Activated CD8-positive, alpha-beta T cell treated with anti-CD3 and anti-CD28 coated beads, Interleukin-2, amount 10 ng/mL, durations not matched to agents 7 days and 5 days (primary cell): ENCODE results near the gene PADI3. TPM values are rescaled to one million over a fixed set of nuclear protein-coding genes. Genes with fewer than 3 reads are reported as not detected.

Experiments
- ATAC-seq: fragments of 150-1000 bp; cut with Tn5 transposase; one replicate; pipeline ENCODE4 v1.10.0; 2021; ENCODE audit warnings: moderate library complexity
- CTCF ChIA-PET: fragments of 350-600 bp; sonication (Branson Sonifier 250); formaldehyde crosslinking; loops from one replicate; lab custom pipeline; 2021; ENCODE audit warnings: antibody characterized with exemption; lab: Charles Lee
- POLR2A ChIA-PET: fragments of 350-600 bp; sonication (Branson Sonifier 250); formaldehyde crosslinking; loops from one replicate; lab custom pipeline; 2021; ENCODE audit warnings: antibody characterized with exemption; lab: Charles Lee
- DNase-seq: peaks from one replicate; pipeline ENCODE4 v3.0.0-alpha.2; 2020
- H3K27ac Mint-ChIP-seq: one replicate; pipeline ENCODE4 v1.8.0; 2021; ENCODE audit warnings: mild to moderate bottlenecking, mixed read lengths
- H3K27me3 Mint-ChIP-seq: one replicate; pipeline ENCODE4 v1.8.0; 2021; ENCODE audit warnings: low read depth, mixed read lengths
- H3K36me3 Mint-ChIP-seq: one replicate; pipeline ENCODE4 v1.8.0; 2021; ENCODE audit warnings: low read depth, mixed read lengths
- H3K4me1 Mint-ChIP-seq: one replicate; pipeline ENCODE4 v1.8.0; 2021; ENCODE audit warnings: low read depth, mixed read lengths
- H3K4me3 Mint-ChIP-seq: one replicate; pipeline ENCODE4 v1.8.0; 2021; ENCODE audit warnings: mild to moderate bottlenecking, mixed read lengths
- H3K9me3 Mint-ChIP-seq: one replicate; pipeline ENCODE4 v1.8.0; 2022; ENCODE audit warnings: mixed read lengths; ENCODE audit not compliant: insufficient read depth
- total RNA-seq, 2 experiments: library from RNA; stranded (reverse); gene quantifications; one replicate each; pipeline ENCODE4 v1.2.3, GENCODE V29; 2021

The PADI3 gene, protein sequence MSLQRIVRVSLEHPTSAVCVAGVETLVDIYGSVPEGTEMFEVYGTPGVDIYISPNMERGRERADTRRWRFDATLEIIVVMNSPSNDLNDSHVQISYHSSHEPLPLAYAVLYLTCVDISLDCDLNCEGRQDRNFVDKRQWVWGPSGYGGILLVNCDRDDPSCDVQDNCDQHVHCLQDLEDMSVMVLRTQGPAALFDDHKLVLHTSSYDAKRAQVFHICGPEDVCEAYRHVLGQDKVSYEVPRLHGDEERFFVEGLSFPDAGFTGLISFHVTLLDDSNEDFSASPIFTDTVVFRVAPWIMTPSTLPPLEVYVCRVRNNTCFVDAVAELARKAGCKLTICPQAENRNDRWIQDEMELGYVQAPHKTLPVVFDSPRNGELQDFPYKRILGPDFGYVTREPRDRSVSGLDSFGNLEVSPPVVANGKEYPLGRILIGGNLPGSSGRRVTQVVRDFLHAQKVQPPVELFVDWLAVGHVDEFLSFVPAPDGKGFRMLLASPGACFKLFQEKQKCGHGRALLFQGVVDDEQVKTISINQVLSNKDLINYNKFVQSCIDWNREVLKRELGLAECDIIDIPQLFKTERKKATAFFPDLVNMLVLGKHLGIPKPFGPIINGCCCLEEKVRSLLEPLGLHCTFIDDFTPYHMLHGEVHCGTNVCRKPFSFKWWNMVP
- total RNA-seq: not detected

GRCh38 chr1:17248781-17249180, at the start of gene PADI3:
TSS of gene PADI3 (plus strand) at chr1:17249098. CDS start at chr1:17249138, 40 bp downstream.
- ChIA-PET CTCF (interaction anchor here (1.7 kb wide), 1 partner anchor 11 kb away, joined by 6 read pairs; no protein-coding TSS in a partner anchor), POLR2A (no interaction called here)
- no peak for ATAC-seq
- H3K27me3 Mint-ChIP-seq: peaks cover 2% of the 10 kb centered on the region
- no peaks in the 10 kb centered on the region for H3K4me1 Mint-ChIP-seq
- no peaks in the 10 kb centered on the region for H3K36me3 Mint-ChIP-seq
- H3K27ac Mint-ChIP-seq: no peak within 1 kb of the TSS
- no peak within 1 kb of the TSS for H3K4me3 Mint-ChIP-seq
- no peaks in the 10 kb centered on the region for H3K9me3 Mint-ChIP-seq
- DNase-seq: no peak

DNA sequence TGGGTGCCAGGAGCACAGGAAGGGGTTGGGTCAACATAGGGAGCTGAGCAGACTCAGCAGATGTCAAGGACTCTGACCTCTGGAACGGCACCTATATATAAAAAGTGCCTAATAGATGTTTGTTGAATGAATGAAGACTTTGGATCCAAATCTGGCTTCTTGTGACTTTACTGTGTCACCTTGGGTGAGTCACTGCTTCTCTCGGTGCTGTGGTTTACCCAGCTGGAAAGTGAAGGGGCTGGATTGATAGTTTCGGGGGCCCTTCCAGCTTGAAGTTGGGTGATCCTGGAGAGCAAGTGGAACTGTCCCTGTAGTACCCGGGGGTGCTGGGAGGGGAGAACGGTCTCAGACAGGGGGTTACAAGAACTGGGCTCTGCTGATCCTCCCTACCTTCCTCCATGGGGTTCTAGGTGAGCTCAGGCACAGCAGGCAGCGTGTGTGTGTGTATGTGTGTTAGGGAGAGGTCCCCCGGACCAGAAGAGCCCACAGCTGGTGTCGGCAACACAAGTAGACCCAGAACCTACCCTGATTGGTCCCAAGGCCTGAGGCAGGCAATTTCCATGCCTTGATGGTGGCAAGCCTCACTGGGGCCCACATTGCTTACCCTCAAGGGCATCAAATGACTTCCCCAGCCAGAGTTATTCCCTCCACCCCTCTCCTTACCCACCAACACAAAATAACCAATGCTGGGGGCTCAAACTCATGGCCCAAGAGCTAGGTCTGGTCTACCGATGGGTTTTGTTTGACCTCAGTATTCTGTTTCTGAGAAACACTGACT, 49.4 kb upstream of the PADI3 start:
- Mint-ChIP-seq H3K9me3 (no peaks in the 10 kb centered on the region), H3K4me1 (peaks cover 46% of the 10 kb centered on the region), H3K27ac (peak overlapping the region; percentile 4), H3K36me3 (no peaks in the 10 kb centered on the region), H3K4me3 (no peak overlapping the region), H3K27me3 (peaks cover 47% of the 10 kb centered on the region)
- CTCF ChIA-PET: no interaction called here
- ATAC-seq: no peak
- no peak for DNase-seq
- POLR2A ChIA-PET: no interaction called here

DNA sequence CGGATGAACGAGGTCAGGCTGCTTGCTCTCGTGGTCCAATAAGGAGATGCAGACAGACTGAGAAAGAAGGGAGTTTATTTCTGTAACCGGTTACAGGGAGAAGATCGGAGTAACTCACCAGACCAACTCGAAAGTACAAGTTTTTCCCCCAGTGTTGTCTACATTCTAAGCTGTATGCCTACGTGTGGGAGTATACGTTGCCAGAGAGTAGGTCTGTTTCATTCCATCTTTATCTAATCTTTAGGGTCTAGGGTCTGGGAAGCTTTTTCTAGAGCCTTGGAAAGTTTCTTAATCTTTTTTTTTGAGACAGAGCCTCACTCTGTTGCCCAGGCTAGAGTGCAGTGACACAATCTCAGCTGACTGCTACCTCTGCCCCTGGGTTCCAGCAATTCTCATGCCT, 48.7 kb upstream of the PADI3 start:
- H3K4me1 Mint-ChIP-seq: peaks cover 49% of the 10 kb centered on the region

DNA sequence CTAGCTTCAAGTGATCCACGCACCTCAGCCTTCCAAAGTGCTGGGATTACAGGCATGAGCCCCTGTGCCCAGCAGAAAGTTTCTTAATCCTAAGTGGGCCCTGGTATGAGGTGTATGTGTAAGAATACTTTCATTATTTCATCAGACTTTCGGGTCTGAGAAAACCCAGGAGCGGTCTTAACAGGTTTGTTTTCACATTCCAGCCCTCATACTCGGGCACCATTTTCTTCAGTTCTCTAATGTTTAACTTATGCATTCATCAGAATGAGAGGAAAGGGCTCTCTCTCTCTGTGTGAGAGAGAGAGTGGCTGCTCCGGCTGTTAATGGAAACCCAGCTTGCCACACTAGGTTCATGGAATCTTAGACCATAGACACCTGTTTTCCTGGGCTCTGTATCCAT, 48.1 kb upstream of the PADI3 start:
- Mint-ChIP-seq H3K4me3 (no peak overlapping the region), H3K27ac (no peak overlapping the region), H3K36me3 (no peaks in the 10 kb centered on the region), H3K27me3 (peaks cover 53% of the 10 kb centered on the region), H3K9me3 (no peaks in the 10 kb centered on the region), H3K4me1 (peaks cover 49% of the 10 kb centered on the region)
- ChIA-PET CTCF (interaction anchor here (0.8 kb wide), 1 partner anchor 21 kb away, joined by 3 read pairs; no protein-coding TSS in a partner anchor), POLR2A (interaction anchor here (0.8 kb wide), 1 partner anchor 40 kb away, joined by 3 read pairs; no protein-coding TSS in a partner anchor)
- ATAC-seq (no peak), DNase-seq (no peak)

More for the DNA sequence above, 48.7 kb upstream of the PADI3 start:
- no peaks in the 10 kb centered on the region for H3K36me3 Mint-ChIP-seq
- DNase-seq: no peak
- POLR2A ChIA-PET: interaction anchor here (0.8 kb wide), 1 partner anchor 41 kb away, joined by 3 read pairs; no protein-coding TSS in a partner anchor
- CTCF ChIA-PET: interaction anchor here (0.8 kb wide), 1 partner anchor 21 kb away, joined by 3 read pairs; no protein-coding TSS in a partner anchor
- peak overlapping the region; percentile 4 for H3K27ac Mint-ChIP-seq
- peaks cover 50% of the 10 kb centered on the region for H3K27me3 Mint-ChIP-seq
- H3K9me3 Mint-ChIP-seq: no peaks in the 10 kb centered on the region
- no peak overlapping the region for H3K4me3 Mint-ChIP-seq
- ATAC-seq: no peak

DNA sequence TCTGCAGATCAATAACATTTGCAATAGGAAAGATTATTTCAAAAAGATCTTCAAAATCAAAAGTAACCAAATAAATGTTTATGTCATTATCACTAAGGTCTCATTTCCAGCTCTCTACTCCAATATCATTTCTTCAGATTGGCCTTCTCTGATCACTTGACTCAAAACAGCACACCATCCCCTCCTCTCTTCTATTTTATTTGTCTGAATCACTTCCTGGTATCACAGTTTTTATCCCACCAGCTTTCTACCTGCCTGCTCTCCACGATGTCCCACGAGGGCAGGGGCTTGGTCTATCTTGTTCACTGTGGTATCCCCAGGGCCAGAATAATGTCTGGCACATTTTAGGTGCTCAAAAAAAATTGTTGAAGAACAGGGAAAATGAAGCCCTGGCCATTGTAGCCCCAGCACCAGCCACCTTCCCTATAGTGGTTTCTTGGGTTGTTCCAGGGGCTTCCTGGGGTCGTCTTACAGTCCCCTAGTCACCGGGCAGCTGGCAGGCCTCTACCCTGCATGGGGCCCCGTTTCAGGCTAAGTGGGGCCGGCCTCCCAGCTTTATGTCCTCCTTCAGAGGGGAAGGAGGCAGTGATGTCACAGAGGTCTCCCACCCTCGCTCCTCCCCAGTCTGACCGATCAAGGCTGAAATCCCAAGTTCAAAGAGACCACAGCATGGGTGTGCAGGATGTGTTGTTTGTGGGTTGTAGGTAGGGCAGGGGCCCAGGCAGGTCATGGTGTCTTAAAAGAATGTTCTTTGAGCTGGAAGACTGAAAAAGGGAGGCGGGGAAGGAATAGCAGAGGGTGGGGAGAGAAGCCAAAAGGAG, 47.5 kb upstream of the PADI3 start:
- ChIA-PET CTCF (interaction anchor here (0.8 kb wide), 1 partner anchor 22 kb away, joined by 3 read pairs; no protein-coding TSS in a partner anchor), POLR2A (interaction anchor here (1.2 kb wide), 1 partner anchor 11 kb away, joined by 6 read pairs; no protein-coding TSS in a partner anchor)
- H3K4me3 Mint-ChIP-seq: peak overlapping the region; percentile 12
- H3K27me3 Mint-ChIP-seq: peaks cover 54% of the 10 kb centered on the region
- peak overlapping the region; percentile 35 for H3K27ac Mint-ChIP-seq
- no peaks in the 10 kb centered on the region for H3K9me3 Mint-ChIP-seq
- ATAC-seq (peak; percentile 85), DNase-seq (peak; percentile 72)
- peaks cover 49% of the 10 kb centered on the region for H3K4me1 Mint-ChIP-seq
- H3K36me3 Mint-ChIP-seq: no peaks in the 10 kb centered on the region

DNA sequence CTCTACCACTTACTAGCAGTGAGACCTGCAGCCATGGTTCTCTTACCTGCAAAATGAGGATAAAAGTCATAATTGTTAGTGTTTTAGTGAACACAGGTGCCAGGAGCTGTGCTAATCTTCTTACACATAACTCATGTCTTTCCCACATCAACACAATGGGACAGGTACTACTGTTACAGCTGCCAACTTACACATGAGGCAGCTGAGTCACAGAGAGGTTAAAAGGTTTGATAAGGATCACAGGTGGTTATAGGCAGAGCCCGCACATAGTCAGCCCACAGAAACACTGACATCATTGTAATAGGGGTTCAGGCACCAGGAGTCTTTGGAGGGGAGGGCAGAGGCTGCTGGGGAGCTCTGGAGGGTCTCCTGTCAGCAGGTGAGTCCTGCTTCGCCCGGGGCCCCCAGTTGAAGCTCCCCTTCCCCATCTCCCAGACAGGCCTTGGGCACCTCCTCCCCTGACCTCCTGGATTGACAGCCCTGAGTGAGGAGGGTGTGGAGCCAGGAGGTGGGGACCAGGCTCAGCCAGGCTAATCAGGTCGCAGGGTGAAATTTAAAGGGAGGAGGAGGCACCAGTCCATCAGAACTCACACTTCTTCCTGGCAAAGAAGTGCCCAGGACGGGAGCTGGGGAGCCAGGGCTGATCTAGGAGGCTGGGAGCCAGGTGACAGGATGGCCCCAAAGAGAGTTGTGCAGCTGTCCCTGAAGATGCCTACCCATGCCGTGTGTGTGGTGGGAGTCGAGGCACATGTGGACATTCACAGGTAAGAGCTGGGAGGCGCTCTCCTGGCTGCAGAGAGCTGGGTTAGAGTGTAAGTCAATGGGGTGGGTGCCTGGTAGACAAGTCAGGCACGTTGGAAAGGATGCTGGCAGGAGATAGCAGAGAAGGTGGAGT, 44.1 kb upstream of the PADI3 start, which contains the start of gene PADI1:
Gene PADI1 (plus strand): TSS at position 583 of the 895 bp plus-strand sequence. CDS start 90 bp downstream, at position 673.
- DNase-seq: no peak
- Mint-ChIP-seq H3K27me3 (peaks cover 46% of the 10 kb centered on the region), H3K4me3 (no peak within 1 kb of the TSS), H3K9me3 (no peaks in the 10 kb centered on the region), H3K4me1 (peaks cover 63% of the 10 kb centered on the region), H3K27ac (no peak within 1 kb of the TSS), H3K36me3 (no peaks in the 10 kb centered on the region)
- CTCF ChIA-PET: no interaction called here
- ATAC-seq: no peak
- POLR2A ChIA-PET: no interaction called here

GRCh38 chr1:17205652-17206051, 43.2 kb upstream of the PADI3 start:
- DNase-seq (no peak), ATAC-seq (no peak)
- no peak overlapping the region for H3K4me3 Mint-ChIP-seq
- ChIA-PET POLR2A (no interaction called here), CTCF (no interaction called here)
- no peak overlapping the region for H3K27ac Mint-ChIP-seq
- peaks cover 45% of the 10 kb centered on the region for H3K27me3 Mint-ChIP-seq
- H3K4me1 Mint-ChIP-seq: peaks cover 62% of the 10 kb centered on the region
- H3K9me3 Mint-ChIP-seq: no peaks in the 10 kb centered on the region
- H3K36me3 Mint-ChIP-seq: no peaks in the 10 kb centered on the region

- DNase-seq (no peak), ATAC-seq (no peak)
- no peak overlapping the region for H3K4me3 Mint-ChIP-seq
- H3K9me3 Mint-ChIP-seq: no peaks in the 10 kb centered on the region
- peaks cover 49% of the 10 kb centered on the region for H3K27me3 Mint-ChIP-seq
- ChIA-PET POLR2A (no interaction called here), CTCF (interaction anchor here (1.4 kb wide), 1 partner anchor 76 kb away, joined by 3 read pairs; no protein-coding TSS in a partner anchor)
- H3K4me1 Mint-ChIP-seq: peaks cover 59% of the 10 kb centered on the region
- H3K36me3 Mint-ChIP-seq: no peaks in the 10 kb centered on the region
- no peak overlapping the region for H3K27ac Mint-ChIP-seq
These were observed 42.7 kb upstream of the PADI3 start for GRCh38 chr1:17206196-17206595.

DNA sequence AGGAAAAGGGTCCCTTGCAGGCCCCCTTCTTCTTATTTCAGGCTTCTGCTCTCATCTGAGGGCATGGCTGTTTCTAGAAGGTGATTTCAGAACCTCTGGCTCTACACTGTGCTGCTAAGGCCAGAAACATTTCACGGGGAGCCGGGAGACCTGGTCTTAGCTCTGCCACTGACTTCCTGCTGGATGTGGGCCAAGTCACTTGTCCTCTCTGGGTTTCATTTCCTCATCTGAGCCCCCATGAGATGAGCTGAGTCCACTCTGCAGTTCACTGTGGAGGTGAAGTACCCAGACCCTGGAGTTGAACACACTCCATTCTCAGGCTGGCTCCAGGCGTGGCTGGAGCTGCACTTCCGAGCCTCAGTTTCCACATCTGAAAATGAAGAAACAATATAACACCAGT, 41.9 kb upstream of the PADI3 start:
- H3K9me3 Mint-ChIP-seq: no peaks in the 10 kb centered on the region
- ChIA-PET CTCF (interaction anchor here (0.9 to 1.6 kb wide), 3 partner anchors 77 to 247 kb away, joined by 3 to 4 read pairs (median 3); no protein-coding TSS in a partner anchor), POLR2A (no interaction called here)
- H3K4me3 Mint-ChIP-seq: no peak overlapping the region
- no peak overlapping the region for H3K27ac Mint-ChIP-seq
- H3K36me3 Mint-ChIP-seq: no peaks in the 10 kb centered on the region
- ATAC-seq (no peak), DNase-seq (peak; percentile 31)
- peaks cover 54% of the 10 kb centered on the region for H3K27me3 Mint-ChIP-seq
- H3K4me1 Mint-ChIP-seq: peaks cover 57% of the 10 kb centered on the region

GRCh38 chr1:17207540-17207939, 41.4 kb upstream of the PADI3 start:
- ATAC-seq (no peak), DNase-seq (no peak)
- H3K4me3 Mint-ChIP-seq: no peak overlapping the region
- no peak overlapping the region for H3K27ac Mint-ChIP-seq
- H3K27me3 Mint-ChIP-seq: peaks cover 54% of the 10 kb centered on the region
- ChIA-PET CTCF (interaction anchor here (0.9 to 1.6 kb wide), 3 partner anchors 78 to 247 kb away, joined by 3 to 4 read pairs (median 3); no protein-coding TSS in a partner anchor), POLR2A (no interaction called here)
- H3K9me3 Mint-ChIP-seq: no peaks in the 10 kb centered on the region
- H3K4me1 Mint-ChIP-seq: peaks cover 57% of the 10 kb centered on the region
- no peaks in the 10 kb centered on the region for H3K36me3 Mint-ChIP-seq
